HG03342 (cell line): ENCODE results near the gene UROD.
A peak's percentile ranks its signal among the peaks of the same experiment; 100 is the strongest.

Experiments used
- ATAC-seq: cut with Tn5 transposase; IDR thresholded peaks from one replicate; pipeline ENCODE4 v1.9.1; 2021; ENCODE audit warnings: mild to moderate bottlenecking, moderate library complexity; ENCODE audit not compliant: unreplicated experiment

Gene UROD

GRCh38 chr1:45008076-45008475 lies 4.0 kb upstream of the UROD start:
- no peak for ATAC-seq

- no peak for ATAC-seq
Observed at GRCh38 chr1:45008516-45008915, 3.5 kb upstream of the UROD start.

GRCh38 chr1:45009296-45009865 lies 2.7 kb upstream of the UROD start:
- ATAC-seq = no peak

GRCh38 chr1:45009956-45010854 lies 1.8 kb upstream of the UROD start:
- ATAC-seq = no peak

- peak; percentile 56 for ATAC-seq
Observed at GRCh38 chr1:45010855-45011811, 921 bp upstream of the UROD start, which contains the start of gene HECTD3. TSS of gene HECTD3 (minus strand) at chr1:45011324. CDS start at chr1:45011257, 67 bp downstream.

- ATAC-seq = no peak
Observed at GRCh38 chr1:45012639-45013278, 705 bp downstream of the UROD start.

- no peak for ATAC-seq
Observed at GRCh38 chr1:45013551-45014209, 1.6 kb downstream of the UROD start.

- no peak for ATAC-seq
Observed at GRCh38 chr1:45014321-45015028, 2.4 kb downstream of the UROD start.

GRCh38 chr1:45015683-45016082 lies 3.6 kb downstream of the UROD start:
- ATAC-seq = no peak

GRCh38 chr1:45016090-45016697 lies 4.1 kb downstream of the UROD start:
- no peak for ATAC-seq

GRCh38 chr1:45016767-45017166 lies 4.7 kb downstream of the UROD start:
- no peak for ATAC-seq

- peak; percentile 57 for ATAC-seq
Observed at GRCh38 chr1:45018599-45019230, 6.7 kb downstream of the UROD start.

GRCh38 chr1:45023663-45024062 lies 11.6 kb downstream of the UROD start:
- no peak for ATAC-seq

- ATAC-seq = no peak
Observed at GRCh38 chr1:45026446-45026845, 14.4 kb downstream of the UROD start.

- ATAC-seq = no peak
Observed at GRCh38 chr1:45032837-45033236, 20.8 kb downstream of the UROD start.

GRCh38 chr1:45033356-45033755 lies 21.3 kb downstream of the UROD start:
- peak; percentile 52 for ATAC-seq

GRCh38 chr1:45035631-45036301 lies 23.7 kb downstream of the UROD start:
- no peak for ATAC-seq

GRCh38 chr1:45037456-45037855 lies 25.4 kb downstream of the UROD start:
- ATAC-seq = no peak
